Stimulated activated naive CD4-positive, alpha-beta T cell treated with Interleukin-2 at 50 U/mL for 16 hours (primary cell): Measurements from ENCODE around the gene ADAMTS16.

Experiments
- DNase-seq: peaks from one replicate; lab custom pipeline; 2025; lab: John Stamatoyannopoulos, UW

The ADAMTS16 gene

GRCh38 chr5:5183189-5183699, 43.1 kb downstream of the ADAMTS16 start:
- no peak for DNase-seq

GRCh38 chr5:5183933-5184332, 43.8 kb downstream of the ADAMTS16 start:
- no peak for DNase-seq

GRCh38 chr5:5188376-5189050, 48.4 kb downstream of the ADAMTS16 start:
- DNase-seq = no peak

- no peak for DNase-seq
Observed at GRCh38 chr5:5189051-5189430, 48.9 kb downstream of the ADAMTS16 start.

DNA sequence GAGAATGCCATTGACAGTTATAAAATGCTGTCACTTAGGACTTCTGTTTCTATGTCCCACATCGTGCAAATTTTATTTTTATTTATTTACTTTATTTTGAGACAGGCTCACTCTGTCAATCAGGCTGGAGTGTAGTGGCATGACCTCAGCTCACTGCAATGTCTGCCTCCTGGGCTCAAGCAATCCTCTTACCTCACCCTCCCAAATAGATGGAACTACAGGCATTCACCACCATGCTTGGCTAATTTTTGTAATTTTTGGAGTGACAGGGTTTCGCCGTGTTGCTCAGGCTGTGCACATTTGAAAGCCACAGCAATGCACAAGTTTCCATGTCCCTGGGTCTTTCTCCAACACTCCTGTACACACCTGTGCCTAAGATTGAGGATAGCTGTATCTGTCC, 51.8 kb downstream of the ADAMTS16 start:
- no peak for DNase-seq

DNA sequence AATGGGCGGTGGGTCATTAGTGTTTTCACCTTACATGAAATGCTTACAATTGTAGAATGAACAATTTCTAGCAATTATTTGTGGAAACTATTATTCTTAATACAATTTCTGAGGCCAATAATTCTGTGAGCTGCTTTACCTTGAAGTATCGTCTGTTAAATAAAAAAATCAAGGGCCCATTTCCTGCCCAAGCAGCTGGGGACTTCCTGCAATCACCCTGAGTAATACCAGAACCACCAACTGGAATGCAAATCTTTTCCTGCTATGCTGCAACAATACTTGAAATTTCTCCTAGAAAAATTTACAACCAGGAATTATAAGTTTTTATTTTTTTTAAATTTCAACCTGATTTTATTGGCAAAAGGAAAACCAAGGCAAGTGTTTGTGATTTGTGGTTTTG, 52.6 kb downstream of the ADAMTS16 start:
- DNase-seq = no peak

DNA sequence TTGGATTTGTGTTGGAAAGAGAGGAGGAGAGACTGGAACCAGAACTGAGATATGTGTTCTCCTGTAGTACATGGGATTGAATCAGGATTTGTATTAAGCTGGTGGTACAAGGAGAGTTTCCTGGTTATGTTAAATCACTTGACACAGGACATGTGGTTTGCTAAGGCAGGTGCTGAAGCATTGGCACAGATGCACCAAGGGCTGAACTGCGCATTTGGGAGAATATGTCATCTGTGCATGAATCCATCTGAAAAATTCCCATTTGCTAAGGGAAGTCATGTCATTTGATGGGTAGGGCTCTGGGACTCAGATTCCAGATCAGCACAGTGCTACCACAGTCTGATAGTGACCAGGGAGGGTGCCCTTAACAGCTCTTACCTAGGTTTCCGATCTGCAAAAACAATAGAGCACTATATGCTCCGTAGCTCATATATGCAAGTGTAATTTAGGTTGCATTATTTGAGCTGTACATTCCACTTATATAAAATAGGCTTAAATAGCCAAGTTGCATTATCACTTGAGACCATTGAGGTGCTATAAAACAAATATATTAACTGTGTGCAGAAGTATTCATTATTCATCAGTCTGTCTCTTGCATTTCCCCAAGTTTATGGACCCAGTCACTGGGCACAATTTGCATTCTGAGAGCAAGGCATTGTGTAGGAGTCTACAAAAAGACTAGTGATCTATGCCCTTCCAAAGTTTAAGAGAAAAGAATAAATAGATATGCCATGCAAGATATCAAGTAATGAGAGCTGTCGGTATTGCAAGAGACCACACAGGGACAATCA, 55.2 kb downstream of the ADAMTS16 start:
- no peak for DNase-seq

DNA sequence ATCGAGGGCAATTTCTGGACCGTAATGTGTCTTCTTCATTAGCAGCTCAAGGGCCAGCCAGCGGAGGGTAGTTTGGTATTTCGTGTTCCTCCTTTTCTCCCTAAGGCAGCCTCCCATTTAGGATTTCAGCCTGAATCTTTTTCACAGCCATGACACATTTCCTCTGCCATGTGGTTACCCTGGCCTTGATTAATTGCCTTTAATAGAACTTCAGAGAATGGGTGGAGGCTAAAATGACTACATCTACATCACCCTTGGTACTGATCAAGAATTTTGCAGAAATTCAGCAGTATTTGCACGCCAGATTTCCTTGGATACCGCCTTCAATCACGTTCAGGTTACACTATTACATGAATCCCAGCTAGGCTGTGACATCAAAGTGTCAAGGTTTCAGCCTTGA, 58.0 kb downstream of the ADAMTS16 start:
- DNase-seq = no peak

DNA sequence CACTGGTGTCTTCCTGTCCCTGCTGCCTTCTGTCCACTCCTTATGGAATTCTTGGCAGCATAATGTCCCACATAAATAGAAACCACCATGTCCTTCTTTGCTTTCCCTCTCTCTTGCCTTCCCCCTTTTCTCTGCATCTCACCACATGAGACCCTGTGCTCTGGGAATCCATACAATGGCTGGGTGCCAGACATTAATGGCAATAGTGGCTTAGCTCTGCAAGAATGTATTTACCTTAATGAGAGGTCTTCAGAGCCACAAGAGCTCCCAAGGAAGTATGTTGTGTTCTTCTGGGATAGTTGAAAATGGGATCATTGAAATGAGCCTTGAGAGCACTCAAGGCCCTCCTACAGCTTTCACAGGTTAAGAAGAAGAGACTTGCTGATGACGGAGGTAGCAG, 58.7 kb downstream of the ADAMTS16 start:
- no peak for DNase-seq

DNA sequence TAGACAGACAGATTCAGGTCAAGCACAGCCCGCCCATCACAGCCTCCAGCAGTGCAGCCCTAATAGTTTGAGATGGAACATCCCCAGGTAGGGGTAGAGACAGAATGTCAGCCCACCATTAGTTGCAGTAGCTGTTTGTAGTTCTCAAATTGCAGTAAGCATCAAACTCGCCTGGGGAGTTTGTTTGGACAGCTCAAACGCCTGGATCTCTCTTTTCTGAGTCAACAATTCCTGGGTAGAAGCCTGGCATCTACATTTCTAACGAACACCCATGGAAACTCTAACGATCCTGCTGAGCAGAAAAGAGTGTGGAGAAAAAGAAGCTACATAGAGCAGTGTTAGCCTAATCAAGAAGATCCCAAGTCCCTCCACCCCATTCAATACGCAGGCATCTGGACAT, 59.4 kb downstream of the ADAMTS16 start:
- no peak for DNase-seq

DNA sequence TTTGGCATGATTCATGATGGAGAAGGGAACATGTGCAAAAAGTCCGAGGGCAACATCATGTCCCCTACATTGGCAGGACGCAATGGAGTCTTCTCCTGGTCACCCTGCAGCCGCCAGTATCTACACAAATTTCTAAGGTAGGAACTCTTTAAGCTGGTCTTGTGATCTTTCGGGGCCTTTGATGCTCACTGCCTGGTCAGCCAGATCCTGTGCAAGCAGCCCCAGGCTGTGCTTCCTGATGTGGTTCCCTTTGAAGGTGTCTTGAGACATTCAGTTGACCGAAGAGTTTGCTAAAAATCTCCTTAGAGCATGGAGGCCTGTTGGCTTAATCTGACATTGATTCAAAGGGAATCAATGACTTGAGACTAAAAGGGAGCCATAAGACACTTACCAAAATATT, 60.0 kb downstream of the ADAMTS16 start:
- DNase-seq = no peak

DNA sequence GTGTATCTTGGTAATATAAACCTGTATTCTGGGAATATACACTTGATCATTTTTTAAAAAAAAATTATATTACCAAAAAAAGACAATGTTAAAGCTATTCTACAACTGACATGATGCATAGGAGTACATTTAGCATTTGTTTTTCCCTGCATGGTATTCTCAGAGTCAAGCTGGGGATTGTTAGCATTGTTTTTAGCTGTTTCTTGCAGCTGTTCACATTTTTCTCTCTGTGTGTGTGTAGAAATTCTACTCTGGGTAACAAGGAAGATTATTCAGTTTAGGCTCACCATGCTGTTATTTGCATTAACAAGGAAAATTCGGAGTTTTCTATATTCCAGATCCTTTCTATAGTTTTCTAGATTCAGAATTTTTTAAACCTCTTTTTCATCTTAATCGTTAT, 62.2 kb downstream of the ADAMTS16 start:
- no peak for DNase-seq

DNA sequence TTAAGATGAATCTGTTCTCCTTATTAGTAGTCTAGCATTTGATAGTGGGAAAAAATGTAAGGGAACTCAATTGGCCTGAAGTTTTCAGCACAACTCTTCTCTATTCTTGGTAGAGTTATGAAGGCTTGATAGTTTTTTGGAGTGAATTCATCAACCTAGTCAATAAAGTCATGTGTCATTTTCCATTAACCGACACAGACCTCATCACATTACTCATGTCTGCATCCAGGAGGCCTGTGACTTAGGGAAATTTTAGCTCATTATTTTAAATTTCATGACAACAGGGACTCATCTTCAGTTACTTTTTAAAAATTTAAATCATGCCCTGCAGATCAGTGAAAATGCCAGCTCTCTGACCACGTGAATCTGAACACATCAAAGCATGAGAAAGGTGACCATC, 63.3 kb downstream of the ADAMTS16 start:
- DNase-seq = no peak

DNA sequence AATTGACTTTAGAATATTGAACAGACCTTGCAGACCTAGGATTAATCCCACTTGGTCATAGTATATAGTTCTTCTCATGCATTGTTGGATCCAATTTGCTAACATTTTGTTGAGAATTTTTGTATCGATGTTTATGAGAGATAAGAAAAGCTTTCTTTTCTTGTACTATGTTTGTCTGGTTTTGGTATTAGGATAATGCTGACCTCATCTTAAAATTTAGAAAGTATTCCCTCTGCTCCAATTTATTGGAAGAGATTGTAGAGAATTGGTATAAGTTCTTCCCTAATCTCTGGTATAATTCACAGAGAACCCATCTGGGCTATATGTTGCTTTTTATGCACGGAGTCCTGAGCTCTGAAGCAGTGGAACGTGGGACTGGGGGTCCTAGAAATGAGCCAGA, 67.7 kb downstream of the ADAMTS16 start:
- DNase-seq = no peak

DNA sequence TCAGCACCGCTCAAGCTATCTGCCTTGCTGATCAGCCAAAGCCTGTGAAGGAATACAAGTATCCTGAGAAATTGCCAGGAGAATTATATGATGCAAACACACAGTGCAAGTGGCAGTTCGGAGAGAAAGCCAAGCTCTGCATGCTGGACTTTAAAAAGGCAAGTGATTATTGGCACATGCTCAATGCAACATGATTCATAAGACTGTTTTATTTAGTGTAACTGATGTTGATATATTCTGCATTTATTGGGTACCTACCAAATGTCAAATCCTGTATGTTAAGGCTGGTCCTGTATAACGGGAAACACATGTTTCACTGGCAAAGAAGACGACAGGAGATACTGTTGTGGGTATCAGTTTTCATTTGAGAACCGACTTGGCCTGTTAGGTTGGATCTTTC, 69.0 kb downstream of the ADAMTS16 start:
- DNase-seq = no peak

- DNase-seq = no peak
Observed at GRCh38 chr5:5209510-5210286, 69.6 kb downstream of the ADAMTS16 start.

DNA sequence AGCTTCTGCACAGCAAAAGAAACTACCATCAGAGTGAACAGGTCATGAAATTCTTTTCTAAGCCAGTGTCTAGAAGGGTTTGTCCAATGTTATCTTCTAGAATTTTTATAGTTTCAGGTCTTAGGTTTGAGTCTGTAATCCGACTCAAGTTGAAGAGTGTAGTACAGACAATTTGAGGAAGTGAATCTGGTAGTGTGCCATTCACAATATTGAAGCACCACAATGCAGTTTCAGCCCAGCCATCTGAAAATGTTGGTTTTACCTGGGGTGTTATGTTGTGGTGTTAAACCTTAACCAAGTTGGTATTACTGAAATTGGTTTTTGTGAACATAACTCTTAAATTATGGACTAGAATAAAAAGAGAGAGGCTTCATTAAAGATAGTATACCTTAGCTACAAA, 77.2 kb downstream of the ADAMTS16 start:
- no peak for DNase-seq

GRCh38 chr5:5218396-5218795, 78.3 kb downstream of the ADAMTS16 start:
- no peak for DNase-seq

DNA sequence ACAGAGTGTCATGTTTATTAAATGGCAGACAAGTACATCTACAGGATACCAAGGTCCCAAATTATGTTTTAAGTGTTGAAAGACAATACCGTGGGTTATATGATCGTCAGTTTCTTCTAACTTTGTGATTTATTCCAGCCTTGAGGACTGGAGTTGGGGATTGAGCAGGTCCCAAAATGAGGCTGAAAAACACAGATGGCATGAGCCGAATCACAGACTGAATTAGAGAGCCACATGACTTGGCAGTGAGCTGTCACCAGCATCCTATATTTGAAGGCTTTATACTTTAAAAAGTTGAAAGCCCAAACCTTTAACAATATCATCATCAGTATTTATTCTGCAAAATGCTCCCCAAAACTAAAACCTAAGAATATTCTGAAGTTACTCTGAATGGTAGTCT, 79.4 kb downstream of the ADAMTS16 start:
- DNase-seq = no peak

GRCh38 chr5:5220901-5221631, 80.9 kb downstream of the ADAMTS16 start:
- no peak for DNase-seq

GRCh38 chr5:5221724-5222123, 81.6 kb downstream of the ADAMTS16 start:
- DNase-seq = no peak

DNA sequence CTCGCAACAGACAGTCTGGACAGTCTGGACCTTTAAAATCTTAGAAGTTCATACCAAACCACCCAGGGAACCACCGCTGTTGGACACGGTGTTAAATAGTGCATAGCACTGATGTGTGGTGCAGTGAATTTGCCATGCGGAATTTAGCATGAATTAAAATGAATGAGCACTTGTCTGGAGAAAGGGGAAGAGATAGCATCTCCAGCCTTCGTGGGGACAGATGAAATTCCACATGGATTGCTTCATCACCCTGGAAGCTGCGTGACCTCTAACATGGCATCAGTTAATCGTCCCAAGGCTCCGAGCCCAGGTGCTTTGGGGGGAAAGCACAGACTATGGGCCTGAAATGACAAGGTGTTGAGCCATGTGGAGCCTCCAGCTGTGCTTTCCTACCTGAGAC, 91.4 kb downstream of the ADAMTS16 start:
- DNase-seq = no peak
